T-cell (primary cell): ENCODE measurements around the gene CACNA1G. TPM values are rescaled to one million over a fixed set of nuclear protein-coding genes. Genes with fewer than 3 reads are reported as not detected.

Experiments used
- ATAC-seq, 4 experiments: fragments of 200-7000 bp in 3 of 4; fragments of 150-1000 bp in 1 of 4; cut with Tn5 transposase; replicated peaks in 1 of 4; 1 replicate in 3 of 4; 2 replicates in 1 of 4; pipeline ENCODE4 v1.10.0; 2021; ENCODE audit warnings: moderate library complexity in 3 of 4, mild to moderate bottlenecking in 2 of 4, moderate number of reproducible peaks in 1 of 4
- CTCF ChIA-PET, 2 donors: fragments of 300-600 bp; sonication (Branson Sonifier 250); formaldehyde crosslinking; loops; one replicate each; lab custom pipeline; 2022; ENCODE audit warnings: antibody characterized with exemption in 2 of 2; lab: Charles Lee
- POLR2A ChIA-PET, 2 donors: fragments of 300-600 bp; sonication (Branson Sonifier 250); formaldehyde crosslinking; loops; one replicate each; lab custom pipeline; 2022; ENCODE audit warnings: antibody characterized with exemption in 2 of 2; lab: Charles Lee
- DNase-seq, 35 experiments: peaks; one replicate each; pipeline versions ENCODE4 v3.0.0 to v3.0.0-alpha.2; 2013 to 2023
- H3K27ac ChIP-seq: one replicate; pipeline ENCODE4 v1.5.1; 2013; ENCODE audit warnings: low read length
- H3K27me3 ChIP-seq, 2 experiments: replicated peaks in 1 of 2; 1 replicate in 1 of 2; 2 replicates in 1 of 2; pipeline versions ENCODE4 v1.6.1 to v1.7.0; 2013; ENCODE audit warnings: low read length in 1 of 2, mixed read lengths in 1 of 2; ENCODE audit not compliant: control insufficient read depth in 2 of 2, insufficient read depth in 2 of 2; ENCODE audit errors: extremely low read depth in 1 of 2
- H3K36me3 ChIP-seq, 2 donors: 1 replicate in 1 of 2; 2 replicates in 1 of 2; pipeline versions ENCODE4 v1.6.1 to v1.7.0; 2013; ENCODE audit warnings: low read length in 1 of 2; ENCODE audit not compliant: control insufficient read depth in 2 of 2, insufficient read depth in 1 of 2; ENCODE audit errors: extremely low read depth in 1 of 2
- H3K4me1 ChIP-seq, 2 experiments: 1 replicate in 1 of 2; 2 replicates in 1 of 2; pipeline versions ENCODE4 v1.6.1 to v1.7.0; 2013; ENCODE audit warnings: low read length in 2 of 2, mixed read lengths in 1 of 2; ENCODE audit not compliant: insufficient read depth in 2 of 2, control insufficient read depth in 1 of 2; ENCODE audit errors: extremely low read depth in 1 of 2
- H3K4me3 ChIP-seq, 2 donors: 1 replicate in 1 of 2; 2 replicates in 1 of 2; pipeline versions ENCODE4 v1.5.1 to v1.7.0; 2013; ENCODE audit warnings: mild to moderate bottlenecking in 2 of 2, low read length in 1 of 2, moderate library complexity in 1 of 2; ENCODE audit not compliant: control insufficient read depth in 1 of 2; ENCODE audit errors: extremely low read depth in 1 of 2
- H3K9me3 ChIP-seq: 2 replicates; pipeline ENCODE4 v1.7.0; 2013
- H3K27ac Mint-ChIP-seq, 2 donors: one replicate each; pipeline ENCODE4 v1.8.0; 2020 to 2021; ENCODE audit warnings: mild to moderate bottlenecking in 2 of 2, mixed read lengths in 2 of 2
- H3K27me3 Mint-ChIP-seq, 2 donors: one replicate each; pipeline ENCODE4 v1.8.0; 2021 to 2022; ENCODE audit warnings: mixed read lengths in 2 of 2
- H3K36me3 Mint-ChIP-seq: one replicate; pipeline ENCODE4 v1.8.0; 2021; ENCODE audit warnings: mixed read lengths
- H3K4me1 Mint-ChIP-seq, 3 donors: one replicate each; pipeline ENCODE4 v1.8.0; 2020 to 2022; ENCODE audit warnings: mixed read lengths in 3 of 3, mild to moderate bottlenecking in 1 of 3
- H3K4me3 Mint-ChIP-seq, 3 donors: one replicate each; pipeline ENCODE4 v1.8.0; 2020 to 2022; ENCODE audit warnings: mild to moderate bottlenecking in 3 of 3, mixed read lengths in 3 of 3, moderate library complexity in 3 of 3
- H3K9me3 Mint-ChIP-seq, 3 donors: one replicate each; pipeline ENCODE4 v1.8.0; 2020 to 2022; ENCODE audit warnings: mixed read lengths in 3 of 3
- WGBS: methylation state at CpG from one replicate; pipeline ENCODE4 v1.1.5; 2013; ENCODE audit warnings: missing lambda C conversion rate; ENCODE audit not compliant: insufficient coverage; 5-methylcytosine and 5-hydroxymethylcytosine counted together
- total RNA-seq, 35 experiments: library from RNA in 6 of 35; stranded (reverse) in 6 of 35; fragments of 120-200 nt in 1 of 35; gene quantifications; one replicate each; pipeline versions ENCODE4 v1.2.1 to v1.2.4 and lab custom pipeline; 2013 to 2026

CACNA1G gene
- total RNA-seq, 5 donors from 2014 or later (not counting 1 experiment from before 2014, with no cell fraction given): not detected

GRCh38 chr17:50631908-50632571 is 71.5 kb downstream of the CACNA1G start:
- 94% methylated on average over 2 of the region's 9 CpGs for WGBS
- no peaks in the 10 kb centered on the region for H3K36me3 ChIP-seq
- peaks cover 0 to 9% of the 10 kb centered on the region in 2 experiments for H3K4me1 ChIP-seq
- H3K9me3 ChIP-seq: no peaks in the 10 kb centered on the region
- ATAC-seq (no peak), DNase-seq (no peak)
- H3K4me3 ChIP-seq: no peak overlapping the region
- H3K9me3 Mint-ChIP-seq: no peaks in the 10 kb centered on the region
- H3K4me1 Mint-ChIP-seq: peaks cover 0 to 10% (median 9%) of the 10 kb centered on the region in 3 donors
- H3K4me3 Mint-ChIP-seq: no peak overlapping the region
- peaks cover 9 to 92% of the 10 kb centered on the region in 2 experiments for H3K27me3 ChIP-seq
- CTCF ChIA-PET: interaction anchor here in 1 of 2 donors (0.8 kb wide), 1 partner anchor 14 kb away, joined by 3 read pairs; no protein-coding TSS in a partner anchor
- POLR2A ChIA-PET: no interaction called here
- H3K36me3 Mint-ChIP-seq: no peaks in the 10 kb centered on the region
- H3K27me3 Mint-ChIP-seq: peaks cover 63 to 82% of the 10 kb centered on the region in 2 donors
- no peak overlapping the region for H3K27ac ChIP-seq
- H3K27ac Mint-ChIP-seq: peak overlapping the region in 1 of 2 donors; percentile 47

- peaks cover 9 to 92% of the 10 kb centered on the region in 2 experiments for H3K27me3 ChIP-seq
- CTCF ChIA-PET: interaction anchor here in 1 of 2 donors (0.7 to 0.8 kb wide), 2 partner anchors 14 to 209 kb away, joined by 3 to 4 read pairs; no protein-coding TSS in a partner anchor
- DNase-seq: no peak
Measured at GRCh38 chr17:50632637-50633036, 72.1 kb downstream of the CACNA1G start.

GRCh38 chr17:50633683-50634082 is 73.2 kb downstream of the CACNA1G start:
- ChIA-PET POLR2A (no interaction called here), CTCF (interaction anchor here in 1 of 2 donors (0.6 kb wide), 1 partner anchor 18 kb away, joined by 3 read pairs; no protein-coding TSS in a partner anchor)
- Mint-ChIP-seq H3K4me3 (peak overlapping the region in 1 of 3 donors; percentile 21), H3K9me3 (no peaks in the 10 kb centered on the region), H3K27me3 (peaks cover 68 to 84% of the 10 kb centered on the region in 2 donors), H3K27ac (no peak overlapping the region), H3K4me1 (peaks cover 0 to 7% (median 7%) of the 10 kb centered on the region in 3 donors), H3K36me3 (no peaks in the 10 kb centered on the region)
- 95% methylated on average over 7 of the region's 9 CpGs for WGBS
- H3K4me3 ChIP-seq: no peak overlapping the region
- no peaks in the 10 kb centered on the region for H3K36me3 ChIP-seq
- DNase-seq: no peak
- H3K27me3 ChIP-seq: peaks cover 9 to 90% of the 10 kb centered on the region in 2 experiments
- H3K9me3 ChIP-seq: no peaks in the 10 kb centered on the region
- no peak overlapping the region for H3K27ac ChIP-seq
- no peak for ATAC-seq
- H3K4me1 ChIP-seq: peaks cover 0 to 9% of the 10 kb centered on the region in 2 experiments

More at GRCh38 chr17:50632637-50633036, 72.1 kb downstream of the CACNA1G start:
- WGBS: 92% methylated on average over 5 of the region's 5 CpGs
- POLR2A ChIA-PET: no interaction called here
- H3K9me3 Mint-ChIP-seq: no peaks in the 10 kb centered on the region
- no peaks in the 10 kb centered on the region for H3K9me3 ChIP-seq
- ATAC-seq: no peak
- H3K4me1 ChIP-seq: peaks cover 0 to 9% of the 10 kb centered on the region in 2 experiments
- H3K36me3 Mint-ChIP-seq: no peaks in the 10 kb centered on the region
- H3K4me1 Mint-ChIP-seq: peaks cover 0 to 10% (median 9%) of the 10 kb centered on the region in 3 donors
- H3K4me3 Mint-ChIP-seq: no peak overlapping the region
- no peaks in the 10 kb centered on the region for H3K36me3 ChIP-seq
- no peak overlapping the region for H3K27ac Mint-ChIP-seq
- no peak overlapping the region for H3K27ac ChIP-seq
- H3K4me3 ChIP-seq: no peak overlapping the region
- H3K27me3 Mint-ChIP-seq: peaks cover 63 to 84% of the 10 kb centered on the region in 2 donors

- Histone ChIP-seq H3K27me3 (peaks cover 9 to 92% of the 10 kb centered on the region in 2 experiments), H3K9me3 (no peaks in the 10 kb centered on the region), H3K36me3 (no peaks in the 10 kb centered on the region), H3K4me3 (no peak within 1 kb of the TSS), H3K4me1 (peaks cover 0 to 9% of the 10 kb centered on the region in 2 experiments), H3K27ac (no peak within 1 kb of the TSS)
- CTCF ChIA-PET: interaction anchor here in 1 of 2 donors (0.7 kb wide), 1 partner anchor 412 kb away, joined by 3 read pairs; no protein-coding TSS in a partner anchor
- 12% methylated on average over 32 of the region's 48 CpGs for WGBS
- Mint-ChIP-seq H3K4me3 (peak within 1 kb of the TSS in 1 of 3 donors; percentile 21), H3K27me3 (peaks cover 65 to 85% of the 10 kb centered on the region in 2 donors), H3K36me3 (no peaks in the 10 kb centered on the region), H3K9me3 (no peaks in the 10 kb centered on the region), H3K4me1 (peaks cover 0 to 7% (median 7%) of the 10 kb centered on the region in 3 donors), H3K27ac (no peak within 1 kb of the TSS)
- ATAC-seq: peak in 3 of 4 experiments; percentile 13 to 33 (median 28)
- DNase-seq: no peak
- POLR2A ChIA-PET: no interaction called here
Measured at GRCh38 chr17:50634224-50634914, 73.9 kb downstream of the CACNA1G start, which contains the start of gene ABCC3. ABCC3 (plus strand) TSS chr17:50634881; CDS start chr17:50634937, 56 bp downstream.

- ChIA-PET POLR2A (no interaction called here), CTCF (interaction anchor here in 1 of 2 donors (0.7 kb wide), 1 partner anchor 411 kb away, joined by 3 read pairs; no protein-coding TSS in a partner anchor)
- H3K27ac Mint-ChIP-seq: no peak overlapping the region
- Histone ChIP-seq H3K9me3 (no peaks in the 10 kb centered on the region), H3K27ac (no peak overlapping the region), H3K36me3 (no peaks in the 10 kb centered on the region), H3K4me1 (peaks cover 0 to 9% of the 10 kb centered on the region in 2 experiments), H3K4me3 (no peak overlapping the region), H3K27me3 (peaks cover 9 to 92% of the 10 kb centered on the region in 2 experiments)
- no peaks in the 10 kb centered on the region for H3K9me3 Mint-ChIP-seq
- H3K4me1 Mint-ChIP-seq: peaks cover 0 to 7% (median 7%) of the 10 kb centered on the region in 3 donors
- DNase-seq (no peak), ATAC-seq (no peak)
- no peaks in the 10 kb centered on the region for H3K36me3 Mint-ChIP-seq
- H3K4me3 Mint-ChIP-seq: no peak overlapping the region
- 5% methylated on average over 50 of the region's 52 CpGs for WGBS
- peaks cover 57 to 77% of the 10 kb centered on the region in 2 donors for H3K27me3 Mint-ChIP-seq
Measured at GRCh38 chr17:50634915-50635731, 74.6 kb downstream of the CACNA1G start.

GRCh38 chr17:50635732-50635981 is 75.1 kb downstream of the CACNA1G start:
- Histone ChIP-seq H3K4me3 (no peak overlapping the region), H3K27me3 (peaks cover 9 to 92% of the 10 kb centered on the region in 2 experiments), H3K9me3 (no peaks in the 10 kb centered on the region), H3K27ac (no peak overlapping the region), H3K36me3 (no peaks in the 10 kb centered on the region), H3K4me1 (peaks cover 0 to 9% of the 10 kb centered on the region in 2 experiments)
- WGBS: 78% methylated on average over 1 of the region's 3 CpGs
- Mint-ChIP-seq H3K9me3 (no peaks in the 10 kb centered on the region), H3K4me3 (no peak overlapping the region), H3K27me3 (peaks cover 52 to 73% of the 10 kb centered on the region in 2 donors), H3K4me1 (peaks cover 0 to 7% (median 7%) of the 10 kb centered on the region in 3 donors), H3K36me3 (no peaks in the 10 kb centered on the region), H3K27ac (no peak overlapping the region)
- ChIA-PET CTCF (no interaction called here), POLR2A (no interaction called here)
- no peak for ATAC-seq
- DNase-seq: no peak
